HepG2 (cell line): ENCODE results near the gene BPI. TPM values are rescaled to one million over a fixed set of nuclear protein-coding genes. Genes with fewer than 3 reads are reported as not detected.

Experiments
- RFX5 ChIP-seq: IDR thresholded peaks from 2 replicates; pipeline ENCODE4 v1.6.1; 2011; ENCODE audit warnings: low read depth, low read length, improper control_type of control experiment
- SAP130 ChIP-seq: IDR thresholded peaks from 2 replicates; pipeline ENCODE4 v1.6.1; 2016; ENCODE audit warnings: low read depth
- ZHX2 ChIP-seq, 2 experiments: sonication (generic) in 1 of 2; formaldehyde crosslinking in 1 of 2; IDR thresholded peaks; 2 replicates each; pipeline versions ENCODE4 v1.6.1 to v1.9.0; 2014 to 2022; ENCODE audit warnings: antibody characterized with exemption in 1 of 2, borderline replicate concordance in 1 of 2, inconsistent platforms in 1 of 2, low read depth in 1 of 2, missing genetic modification reagents in 1 of 2
- ZNF484 ChIP-seq: sonication (generic); formaldehyde crosslinking; IDR thresholded peaks from 2 replicates; pipeline ENCODE4 v1.5.1; 2020; ENCODE audit warnings: mild to moderate bottlenecking, low read depth, missing genetic modification reagents, borderline replicate concordance
- polyA plus RNA-seq, 8 experiments: library from polyadenylated mRNA; depleted of rRNA in 3 of 8; stranded (reverse) in 7 of 8; unstranded in 1 of 8; fragments of >200 nt; fragmentation: Illumina TruSeq in 4 of 8; extraction: Trizol in 4 of 8; gene quantifications; 2 replicates each; pipeline versions ENCODE4 v1.2.1 to v1.2.3, GENCODE V29; 2011 to 2016; ENCODE audit warnings: low read depth in 4 of 8, missing spikeins in 1 of 8, mixed read lengths in 1 of 8; ENCODE audit not compliant: insufficient read depth in 1 of 8
- total RNA-seq, 5 experiments: library from RNA; depleted of rRNA; stranded (reverse); fragments of >200 nt; fragmentation: Illumina TruSeq; extraction: Trizol; gene quantifications; 2 replicates each; pipeline ENCODE4 v1.2.3, GENCODE V29; 2016; ENCODE audit warnings: low read depth in 1 of 5
- TF ChIP-seq, protein P1 (sequence below): sonication (generic); formaldehyde crosslinking; IDR thresholded peaks from 2 replicates; pipeline ENCODE4 v1.5.0; 2020; ENCODE audit warnings: missing genetic modification reagents
- TF ChIP-seq, protein P2 (sequence below): sonication (generic); formaldehyde crosslinking; IDR thresholded peaks from 2 replicates; pipeline ENCODE4 v1.4.0; 2020; ENCODE audit warnings: mild to moderate bottlenecking, missing genetic modification reagents

Gene BPI
- total and polyA plus RNA-seq, 2 of the 13 experiments (the other 11 are each of a cell fraction or from before 2014, with no cell fraction given): not detected

DNA sequence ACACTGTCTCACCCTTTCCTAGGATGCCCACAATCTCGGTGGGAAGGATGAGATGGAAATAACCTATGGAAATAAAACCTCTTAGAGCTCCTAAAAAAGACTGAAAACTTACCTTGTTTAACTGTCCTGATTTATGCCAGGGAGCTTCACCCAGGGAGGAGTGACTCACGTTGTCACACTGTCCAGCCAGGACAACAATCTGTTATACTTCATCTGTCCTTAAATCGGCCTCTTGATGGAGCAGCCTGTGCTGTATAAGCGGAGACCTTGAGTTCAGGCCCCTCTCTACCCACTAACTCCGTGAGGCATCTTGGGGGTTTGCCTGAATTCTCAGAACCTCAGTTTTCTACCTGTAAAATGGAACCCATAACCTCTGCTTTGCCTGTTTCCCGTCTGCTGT, 34.2 kb upstream of the BPI start (continued):
- TF ChIP-seq ZHX2 (IDR thresholded peaks at IDR 0.05; ENCODE audit: low read depth): no peak
- TF ChIP-seq ZHX2 (CRISPR knock-in tag; IDR thresholded peaks at IDR 0.05; ENCODE audit: borderline replicate concordance): no peak
- TF ChIP-seq ZNF484 (CRISPR knock-in tag): no peak
- no peak for TF ChIP-seq RFX5
- no peak for TF ChIP-seq SAP130 (CRISPR knock-in tag)
- TF ChIP-seq, protein P1, sequence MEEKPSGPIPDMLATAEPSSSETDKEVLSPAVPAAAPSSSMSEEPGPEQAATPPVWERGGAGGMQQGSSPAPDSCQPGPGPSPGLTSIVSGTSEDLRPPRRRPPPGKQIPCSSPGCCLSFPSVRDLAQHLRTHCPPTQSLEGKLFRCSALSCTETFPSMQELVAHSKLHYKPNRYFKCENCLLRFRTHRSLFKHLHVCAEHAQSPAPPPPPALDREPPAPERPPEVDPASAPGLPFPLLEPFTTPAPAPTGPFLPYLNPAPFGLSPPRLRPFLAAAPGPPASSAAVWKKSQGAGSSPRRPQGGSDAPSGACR (CRISPR knock-in tag): no peak
- TF ChIP-seq, protein P2, sequence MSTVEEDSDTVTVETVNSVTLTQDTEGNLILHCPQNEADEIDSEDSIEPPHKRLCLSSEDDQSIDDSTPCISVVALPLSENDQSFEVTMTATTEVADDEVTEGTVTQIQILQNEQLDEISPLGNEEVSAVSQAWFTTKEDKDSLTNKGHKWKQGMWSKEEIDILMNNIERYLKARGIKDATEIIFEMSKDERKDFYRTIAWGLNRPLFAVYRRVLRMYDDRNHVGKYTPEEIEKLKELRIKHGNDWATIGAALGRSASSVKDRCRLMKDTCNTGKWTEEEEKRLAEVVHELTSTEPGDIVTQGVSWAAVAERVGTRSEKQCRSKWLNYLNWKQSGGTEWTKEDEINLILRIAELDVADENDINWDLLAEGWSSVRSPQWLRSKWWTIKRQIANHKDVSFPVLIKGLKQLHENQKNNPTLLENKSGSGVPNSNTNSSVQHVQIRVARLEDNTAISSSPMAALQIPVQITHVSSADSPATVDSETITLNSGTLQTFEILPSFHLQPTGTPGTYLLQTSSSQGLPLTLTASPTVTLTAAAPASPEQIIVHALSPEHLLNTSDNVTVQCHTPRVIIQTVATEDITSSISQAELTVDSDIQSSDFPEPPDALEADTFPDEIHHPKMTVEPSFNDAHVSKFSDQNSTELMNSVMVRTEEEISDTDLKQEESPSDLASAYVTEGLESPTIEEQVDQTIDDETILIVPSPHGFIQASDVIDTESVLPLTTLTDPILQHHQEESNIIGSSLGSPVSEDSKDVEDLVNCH (CRISPR knock-in tag): no peak
